ENCODE results near the gene GYG2. TPM values are rescaled to one million over a fixed set of nuclear protein-coding genes. Genes with fewer than 3 reads are reported as not detected.
"Not testable (repeated sequence)": the region's sequence is repeated elsewhere in the genome, so short reads cannot be mapped to it uniquely, and the experiment has no call there.

Gene GYG2
- total RNA-seq, 4 donors from 2014 or later, result 3.8 to 13.7 (median 8.5) TPM

DNA sequence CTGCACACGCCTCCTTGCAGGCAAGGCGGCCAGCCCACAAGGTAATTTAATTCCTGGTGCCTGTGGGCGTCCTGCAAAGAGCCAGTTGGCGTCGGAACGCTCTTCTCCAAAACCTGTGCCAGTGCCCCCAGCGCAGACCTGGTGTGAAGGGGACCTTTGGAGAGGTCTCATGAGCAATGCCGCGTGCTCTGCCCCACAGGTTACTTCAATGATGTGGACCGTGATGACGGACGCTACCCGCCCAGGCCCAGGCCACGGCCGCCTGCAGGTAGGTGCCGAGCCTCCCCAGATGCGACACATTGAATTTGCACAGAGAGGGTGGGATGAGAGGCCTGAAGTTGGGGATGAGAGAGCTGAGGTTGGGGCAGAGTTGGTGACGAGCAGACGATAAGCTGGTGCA lies 34.4 kb upstream of the GYG2 start:
- TF ChIP-seq POLR2AphosphoS5 (IDR thresholded peaks at IDR 0.05) (no peak), CTCF (IDR thresholded peaks at IDR 0.05) (no peak), EP300 (IDR thresholded peaks at IDR 0.05) (no peak), POLR2A (IDR thresholded peaks at IDR 0.05) (no peak)
- Histone ChIP-seq H3K4me1 (no peaks in the 10 kb centered on the region), H3K27me3 (no peaks in the 10 kb centered on the region), H3K36me3 (no peaks in the 10 kb centered on the region), H3K9me3 (no peaks in the 10 kb centered on the region), H3K27ac (no peak overlapping the region), H3K4me3 (no peak overlapping the region)
- WGBS, 2 donors (ENCODE audit: low coverage in 1 of 2), result 100% methylated on average over 4 of the region's 19 CpGs; no CpG with 5 or more reads in 1 of the 2 donors
- ATAC-seq, result no peak

- H3K36me3 ChIP-seq, H3K27ac ChIP-seq, H3K4me1 ChIP-seq, H3K27me3 ChIP-seq, H3K4me3 ChIP-seq, ATAC-seq, H3K9me3 ChIP-seq: not testable (repeated sequence)
- WGBS, 2 donors (ENCODE audit: low coverage in 1 of 2), result 69 to 78% methylated on average over 11 to 12 of the region's 15 CpGs
Measured at GRCh38 chrX:2796808-2797207, 31.9 kb upstream of the GYG2 start.

GRCh38 chrX:2799369-2799768 lies 29.4 kb upstream of the GYG2 start:
- ATAC-seq, result no peak
- Histone ChIP-seq H3K27ac (no peak overlapping the region), H3K4me3 (no peak overlapping the region), H3K27me3 (no peaks in the 10 kb centered on the region), H3K36me3 (no peaks in the 10 kb centered on the region), H3K9me3 (no peaks in the 10 kb centered on the region), H3K4me1 (no peaks in the 10 kb centered on the region)
- 58 to 70% methylated on average over 3 to 4 of the region's 4 CpGs for WGBS, 2 donors (ENCODE audit: low coverage in 1 of 2)
- TF ChIP-seq POLR2A (IDR thresholded peaks at IDR 0.05) (no peak), CTCF (IDR thresholded peaks at IDR 0.05) (no peak), EP300 (IDR thresholded peaks at IDR 0.05) (no peak), POLR2AphosphoS5 (IDR thresholded peaks at IDR 0.05) (no peak)

DNA sequence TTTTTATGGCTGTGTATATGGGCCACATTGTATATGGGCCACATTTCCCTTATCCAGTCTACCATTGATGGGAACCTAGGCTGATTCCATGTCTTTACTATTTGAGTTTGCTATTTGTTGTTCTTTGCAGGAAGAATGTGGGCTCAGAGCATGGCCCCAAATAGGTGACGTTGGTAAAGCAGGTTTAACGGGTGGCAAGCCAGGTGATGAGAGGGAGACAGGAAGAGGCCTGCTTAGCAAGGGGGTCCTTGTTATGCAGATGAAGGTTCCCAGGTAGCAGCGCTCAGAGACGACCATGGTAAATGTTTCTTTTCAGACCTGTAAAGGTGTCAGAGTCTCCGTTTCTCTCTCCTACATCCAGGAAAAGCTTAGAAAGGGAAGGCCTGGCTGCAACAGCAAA lies 28.8 kb upstream of the GYG2 start:
- ATAC-seq, H3K9me3 ChIP-seq, H3K4me1 ChIP-seq, H3K27ac ChIP-seq, H3K36me3 ChIP-seq, H3K4me3 ChIP-seq, H3K27me3 ChIP-seq: not testable (repeated sequence)
- 45% methylated on average over 2 of the region's 5 CpGs; no CpG with 5 or more reads in 1 of the 2 donors for WGBS, 2 donors (ENCODE audit: low coverage in 1 of 2)

- Histone ChIP-seq H3K9me3 (no peaks in the 10 kb centered on the region), H3K36me3 (no peaks in the 10 kb centered on the region), H3K4me3 (no peak overlapping the region), H3K27me3 (no peaks in the 10 kb centered on the region), H3K27ac (no peak overlapping the region), H3K4me1 (no peaks in the 10 kb centered on the region)
- TF ChIP-seq POLR2A (IDR thresholded peaks at IDR 0.05) (no peak), CTCF (IDR thresholded peaks at IDR 0.05) (no peak), POLR2AphosphoS5 (IDR thresholded peaks at IDR 0.05) (no peak), EP300 (IDR thresholded peaks at IDR 0.05) (no peak)
- no peak for ATAC-seq
- 71 to 97% methylated on average over 2 to 3 of the region's 4 CpGs for whole genome bisulfite sequencing, 2 donors (ENCODE audit: low coverage in 1 of 2)
Measured at GRCh38 chrX:2801223-2801622, 27.5 kb upstream of the GYG2 start.

DNA sequence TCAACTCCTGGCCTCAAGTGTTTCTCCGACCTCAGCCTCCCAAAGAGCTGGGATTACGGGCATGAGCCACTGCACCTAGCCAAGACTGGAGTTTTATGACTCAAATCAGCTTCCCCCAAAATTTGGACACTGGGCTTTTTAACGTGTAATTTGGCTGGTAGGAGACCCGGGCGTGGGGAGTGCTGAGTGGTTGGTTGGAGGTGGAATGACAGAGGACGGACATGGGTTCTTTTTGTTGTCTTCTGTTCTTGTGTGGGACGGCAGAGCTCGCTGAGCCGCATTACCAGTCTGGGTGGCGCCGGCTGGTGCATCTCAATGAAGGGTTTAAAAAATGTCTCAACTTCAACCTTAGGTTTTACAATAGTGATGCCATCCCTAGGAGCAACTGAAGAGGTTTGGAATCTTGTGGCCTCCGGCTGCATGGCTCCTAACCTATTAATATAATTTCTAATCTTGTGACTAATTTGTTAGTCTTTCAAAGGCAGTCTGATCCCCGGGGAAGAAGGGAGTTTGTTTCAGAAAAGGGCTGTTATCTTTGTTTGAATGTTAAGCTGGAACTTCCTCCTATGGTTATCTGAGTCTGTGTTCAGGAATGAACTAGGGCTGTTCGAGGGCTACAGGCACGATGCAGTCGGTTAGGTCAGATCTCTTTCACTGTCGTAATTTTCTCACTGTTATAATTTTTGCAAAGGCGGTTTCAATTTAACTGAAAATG lies 26.2 kb upstream of the GYG2 start:
- WGBS, 2 donors (ENCODE audit: low coverage in 1 of 2), result 44 to 66% methylated on average over 5 to 15 of the region's 18 CpGs
- ATAC-seq, H3K27me3 ChIP-seq: not testable (repeated sequence)

DNA sequence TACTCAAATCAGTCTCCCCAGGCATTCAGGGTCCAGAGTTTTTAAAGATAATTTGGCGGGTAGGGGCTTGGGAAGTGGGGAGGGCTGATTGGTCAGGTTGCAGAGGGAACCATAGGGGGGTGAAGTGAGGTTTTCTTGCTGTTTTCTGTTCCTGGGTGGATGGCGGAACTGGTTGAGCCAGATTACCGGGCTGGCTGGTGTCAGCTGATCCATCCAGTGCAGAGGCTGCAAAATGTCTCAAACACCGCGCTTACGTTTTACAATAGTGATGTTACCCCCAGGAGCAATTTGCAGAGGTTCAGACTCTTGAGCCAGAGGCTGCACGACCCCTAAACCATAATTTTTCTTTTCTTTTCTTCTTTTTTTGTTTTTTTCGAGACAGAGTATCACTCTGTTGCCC lies 25.2 kb upstream of the GYG2 start:
- WGBS, 2 donors (ENCODE audit: low coverage in 1 of 2), result 70 to 90% methylated on average over 2 to 7 of the region's 8 CpGs
- not testable (repeated sequence) for H3K4me1 ChIP-seq, H3K27ac ChIP-seq, H3K27me3 ChIP-seq, H3K36me3 ChIP-seq, H3K9me3 ChIP-seq, H3K4me3 ChIP-seq, ATAC-seq

More for the DNA sequence above, 26.2 kb upstream of the GYG2 start:
- not testable (repeated sequence) for H3K4me1 ChIP-seq, H3K36me3 ChIP-seq, H3K4me3 ChIP-seq, H3K27ac ChIP-seq, H3K9me3 ChIP-seq

DNA sequence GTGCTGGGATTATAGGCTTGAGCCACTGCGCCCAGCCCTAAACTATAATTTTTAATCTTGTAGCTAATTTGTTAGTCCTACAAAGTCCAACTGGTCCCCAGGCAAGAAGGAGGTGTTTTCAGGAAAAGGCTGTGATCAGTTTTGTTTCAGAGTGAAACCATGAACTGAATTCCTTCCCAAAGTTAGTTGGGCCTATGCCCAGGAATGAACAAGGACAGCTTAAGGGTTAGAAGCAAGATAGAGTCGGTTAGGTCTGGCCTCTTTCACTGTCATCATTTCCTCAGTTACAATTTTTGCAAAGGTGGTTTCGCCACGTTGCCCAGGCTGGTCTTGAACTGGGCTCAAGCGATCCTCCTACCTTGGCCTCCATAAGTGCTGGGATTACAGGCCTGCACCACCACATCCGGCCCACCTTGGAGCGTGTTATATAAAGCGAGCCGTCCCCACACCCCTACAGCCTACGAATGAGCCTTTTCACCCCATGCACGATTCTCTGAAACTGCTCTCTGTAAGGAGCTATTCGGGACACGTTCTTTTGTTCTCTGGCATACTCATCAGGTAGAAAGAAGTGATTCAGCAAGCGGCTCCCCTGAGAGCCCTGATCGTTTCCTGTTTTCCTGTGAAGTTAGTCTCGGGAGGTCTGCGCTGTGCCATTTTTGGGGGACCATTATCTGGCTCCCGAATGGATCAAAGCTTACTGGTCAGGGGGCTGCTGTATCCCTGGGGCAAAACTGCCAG lies 24.5 kb upstream of the GYG2 start:
- H3K36me3 ChIP-seq, H3K27me3 ChIP-seq, H3K4me1 ChIP-seq, H3K9me3 ChIP-seq, H3K4me3 ChIP-seq, H3K27ac ChIP-seq: not testable (repeated sequence)
- WGBS, 2 donors (ENCODE audit: low coverage in 1 of 2), result 72% methylated on average over 6 of the region's 18 CpGs; no CpG with 5 or more reads in 1 of the 2 donors
- ATAC-seq, result peak; percentile 45

DNA sequence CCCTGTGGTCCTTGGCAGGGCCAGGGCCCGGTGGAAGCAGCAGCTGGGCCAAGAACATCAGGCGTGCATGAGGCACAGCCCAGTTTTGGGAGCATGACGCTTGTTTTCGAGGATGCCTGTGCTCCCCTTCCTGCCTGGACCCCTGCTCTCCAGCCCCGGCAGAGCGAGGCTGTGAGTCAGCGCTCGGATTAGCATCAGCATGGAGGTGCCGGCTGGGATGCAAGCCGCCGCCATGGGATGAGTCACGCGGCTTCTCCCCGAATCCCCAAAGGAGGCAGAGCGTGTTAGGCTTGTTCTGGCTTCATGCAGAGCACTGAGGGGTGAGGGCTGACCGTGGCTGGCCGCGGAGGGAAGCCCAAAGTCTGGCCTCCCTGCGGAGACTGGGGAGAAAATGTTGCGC lies 23.9 kb upstream of the GYG2 start:
- H3K27ac ChIP-seq, H3K36me3 ChIP-seq, H3K4me1 ChIP-seq, H3K9me3 ChIP-seq, H3K4me3 ChIP-seq, H3K27me3 ChIP-seq: not testable (repeated sequence)
- no CpG with 5 or more reads among the region's 20 CpGs for WGBS, 2 donors (ENCODE audit: low coverage in 1 of 2)
- peak; percentile 74 for ATAC-seq

All from gastroesophageal sphincter (tissue), 4 donors.